OCI-LY3 (cell line): ENCODE results near the gene SRPX.

Source experiments
- EZH2phosphoT487 ChIP-seq: fragments of 200-600 bp; shearing (Covaris generic); IDR thresholded peaks from 2 replicates; pipeline ENCODE4 v1.6.1; 2018; ENCODE audit warnings: antibody characterized with exemption, mixed run types, low read depth
- TF ChIP-seq, protein P1 (sequence below): fragments of 200-600, 300-600 bp; sonication (generic); IDR thresholded peaks from 2 replicates; pipeline ENCODE4 v1.5.1; 2014; ENCODE audit warnings: antibody characterized with exemption, low read length, low read depth

- TF ChIP-seq, protein P1, sequence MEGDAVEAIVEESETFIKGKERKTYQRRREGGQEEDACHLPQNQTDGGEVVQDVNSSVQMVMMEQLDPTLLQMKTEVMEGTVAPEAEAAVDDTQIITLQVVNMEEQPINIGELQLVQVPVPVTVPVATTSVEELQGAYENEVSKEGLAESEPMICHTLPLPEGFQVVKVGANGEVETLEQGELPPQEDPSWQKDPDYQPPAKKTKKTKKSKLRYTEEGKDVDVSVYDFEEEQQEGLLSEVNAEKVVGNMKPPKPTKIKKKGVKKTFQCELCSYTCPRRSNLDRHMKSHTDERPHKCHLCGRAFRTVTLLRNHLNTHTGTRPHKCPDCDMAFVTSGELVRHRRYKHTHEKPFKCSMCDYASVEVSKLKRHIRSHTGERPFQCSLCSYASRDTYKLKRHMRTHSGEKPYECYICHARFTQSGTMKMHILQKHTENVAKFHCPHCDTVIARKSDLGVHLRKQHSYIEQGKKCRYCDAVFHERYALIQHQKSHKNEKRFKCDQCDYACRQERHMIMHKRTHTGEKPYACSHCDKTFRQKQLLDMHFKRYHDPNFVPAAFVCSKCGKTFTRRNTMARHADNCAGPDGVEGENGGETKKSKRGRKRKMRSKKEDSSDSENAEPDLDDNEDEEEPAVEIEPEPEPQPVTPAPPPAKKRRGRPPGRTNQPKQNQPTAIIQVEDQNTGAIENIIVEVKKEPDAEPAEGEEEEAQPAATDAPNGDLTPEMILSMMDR, result no peak
- no peak for TF ChIP-seq EZH2phosphoT487
Observed at GRCh38 chrX:38233891-38234667, 13.4 kb upstream of the SRPX start.
